Right atrium auricular region (tissue), 2 donors: ENCODE measurements around the gene LTO1. TPM values are rescaled to one million over a fixed set of nuclear protein-coding genes. Genes with fewer than 3 reads are reported as not detected.

Experiments used
- DNase-seq: peaks from one replicate; pipeline ENCODE4 v3.0.0-alpha.2; 2019; ENCODE audit warnings: low spot score
- H3K27ac ChIP-seq, 2 donors: fragments of 200-600 bp; sonication (generic); 1 replicate in 1 of 2; 2 replicates in 1 of 2; pipeline ENCODE4 v1.5.1; 2016 to 2019
- H3K27me3 ChIP-seq, 2 donors: fragments of 200-600 bp; sonication (generic); one replicate each; pipeline versions ENCODE4 v1.5.1 to v1.6.0; 2017 to 2019
- H3K36me3 ChIP-seq: fragments of 200-600 bp; sonication (generic); one replicate; pipeline ENCODE4 v1.5.1; 2016
- H3K4me1 ChIP-seq, 2 donors: fragments of 200-600 bp; sonication (generic); one replicate each; pipeline versions ENCODE4 v1.5.1 to v1.6.0; 2017 to 2019
- H3K4me3 ChIP-seq, 2 donors: fragments of 200-600 bp; sonication (generic); 1 replicate in 1 of 2; 2 replicates in 1 of 2; pipeline ENCODE4 v1.5.1; 2017 to 2019; ENCODE audit warnings: mild to moderate bottlenecking in 1 of 2, moderate library complexity in 1 of 2
- H3K9me3 ChIP-seq, 2 donors: fragments of 200-600 bp; sonication (generic); one replicate each; pipeline ENCODE4 v1.5.1; 2019
- CTCF ChIP-seq, 2 donors: fragments of 200-600 bp; sonication (generic); IDR thresholded peaks; one replicate each; pipeline ENCODE4 v1.5.1; 2019; ENCODE audit warnings: antibody characterized with exemption in 2 of 2
- total RNA-seq, 2 donors: library from RNA; depleted of rRNA; stranded (reverse); fragments of >200 nt; gene quantifications; one replicate each; pipeline ENCODE4 v1.1.0, GENCODE V29; 2016

LTO1 gene
- total RNA-seq, 2 donors from 2014 or later, result 4.7 to 6.0 TPM

GRCh38 chr11:69716891-69717747 is 42.0 kb upstream of the LTO1 start:
- Histone ChIP-seq H3K36me3 (no peaks in the 10 kb centered on the region), H3K27me3 (no peaks in the 10 kb centered on the region), H3K4me3 (no peak overlapping the region), H3K9me3 (no peaks in the 10 kb centered on the region), H3K27ac (no peak overlapping the region), H3K4me1 (no peaks in the 10 kb centered on the region)
- TF ChIP-seq CTCF (IDR thresholded peaks at IDR 0.05), result no peak
- DNase-seq, result no peak

GRCh38 chr11:69716099-69716498 is 40.9 kb upstream of the LTO1 start:
- Histone ChIP-seq H3K4me1 (no peaks in the 10 kb centered on the region), H3K4me3 (no peak overlapping the region), H3K27ac (no peak overlapping the region), H3K9me3 (no peaks in the 10 kb centered on the region), H3K27me3 (no peaks in the 10 kb centered on the region), H3K36me3 (no peaks in the 10 kb centered on the region)
- no peak for TF ChIP-seq CTCF (IDR thresholded peaks at IDR 0.05)
- DNase-seq, result no peak

GRCh38 chr11:69715446-69715845 is 40.3 kb upstream of the LTO1 start:
- no peak overlapping the region for H3K27ac ChIP-seq
- no peaks in the 10 kb centered on the region for H3K9me3 ChIP-seq
- no peaks in the 10 kb centered on the region for H3K36me3 ChIP-seq
- H3K27me3 ChIP-seq, result no peaks in the 10 kb centered on the region
- H3K4me1 ChIP-seq, result no peaks in the 10 kb centered on the region
- no peak overlapping the region for H3K4me3 ChIP-seq
- no peak for TF ChIP-seq CTCF (IDR thresholded peaks at IDR 0.05)
- no peak for DNase-seq

GRCh38 chr11:69711822-69712801 is 37.0 kb upstream of the LTO1 start:
- DNase-seq, result no peak
- H3K9me3 ChIP-seq, result no peaks in the 10 kb centered on the region
- no peaks in the 10 kb centered on the region for H3K27me3 ChIP-seq
- H3K27ac ChIP-seq, result no peak overlapping the region
- H3K4me3 ChIP-seq, result no peak overlapping the region
- H3K36me3 ChIP-seq, result no peaks in the 10 kb centered on the region
- no peak for TF ChIP-seq CTCF (IDR thresholded peaks at IDR 0.05)
- no peaks in the 10 kb centered on the region for H3K4me1 ChIP-seq

GRCh38 chr11:69708736-69709401 is 33.7 kb upstream of the LTO1 start:
- Histone ChIP-seq H3K27ac (no peak overlapping the region), H3K4me3 (no peak overlapping the region), H3K27me3 (peaks cover 9 to 11% of the 10 kb centered on the region in 2 donors), H3K4me1 (peaks cover 0 to 11% of the 10 kb centered on the region in 2 donors), H3K36me3 (no peaks in the 10 kb centered on the region), H3K9me3 (no peaks in the 10 kb centered on the region)
- DNase-seq, result no peak
- no peak for TF ChIP-seq CTCF (IDR thresholded peaks at IDR 0.05)
